T47D (cell line): ENCODE data around the gene DDX24.

ENCODE experiments used
- DNase-seq, 2 experiments: peaks; one replicate each; pipeline versions ENCODE4 v3.0.0 to v3.0.0-alpha.2; 2011 to 2012; ENCODE audit warnings: low read depth in 1 of 2, low spot score in 1 of 2
- JUND ChIP-seq: IDR thresholded peaks from 2 replicates; pipeline ENCODE4 v1.6.1; 2012; ENCODE audit warnings: low read depth
- in situ Hi-C: cut with HindIII; loops from 2 replicates; pipeline ENCODE4 v1.10.0; 2016; ENCODE audit warnings: low sequenced_read_pairs, low pct_unique_long_range_greater_than_20kb

The DDX24 gene

GRCh38 chr14:94058674-94059138 lies 22.3 kb downstream of the DDX24 start:
- no peak for DNase-seq
- in situ Hi-C loops = no loop called here
- TF ChIP-seq JUND = no peak

- no peak for TF ChIP-seq JUND
- in situ Hi-C loops = no loop called here
- DNase-seq = no peak
Observed at GRCh38 chr14:94058128-94058673, 22.8 kb downstream of the DDX24 start.

- no peak for DNase-seq
- TF ChIP-seq JUND = no peak
- in situ Hi-C loops = no loop called here
Observed at GRCh38 chr14:94056579-94057308, 24.3 kb downstream of the DDX24 start.

GRCh38 chr14:94054936-94055335 lies 26.1 kb downstream of the DDX24 start:
- no peak for DNase-seq
- in situ Hi-C loops = no loop called here
- no peak for TF ChIP-seq JUND

GRCh38 chr14:94054401-94054800 lies 26.6 kb downstream of the DDX24 start:
- DNase-seq = no peak
- in situ Hi-C loops = no loop called here
- TF ChIP-seq JUND = no peak

GRCh38 chr14:94052662-94053061 lies 28.3 kb downstream of the DDX24 start:
- no peak for DNase-seq
- in situ Hi-C loops = no loop called here
- no peak for TF ChIP-seq JUND

- in situ Hi-C loops = no loop called here
- no peak for DNase-seq
- no peak for TF ChIP-seq JUND
Observed at GRCh38 chr14:94052199-94052598, 28.8 kb downstream of the DDX24 start.

GRCh38 chr14:94051779-94052178 lies 29.2 kb downstream of the DDX24 start:
- TF ChIP-seq JUND = no peak
- no peak for DNase-seq
- in situ Hi-C loops = no loop called here

- DNase-seq = peak in 1 of 2 experiments; percentile 59
- TF ChIP-seq JUND = no peak
- in situ Hi-C loops = no loop called here
Observed at GRCh38 chr14:94051115-94051514, 29.9 kb downstream of the DDX24 start.

- DNase-seq = no peak
- no peak for TF ChIP-seq JUND
- in situ Hi-C loops = no loop called here
Observed at GRCh38 chr14:94050231-94050880, 30.6 kb downstream of the DDX24 start.

GRCh38 chr14:94049625-94050023 lies 31.4 kb downstream of the DDX24 start:
- TF ChIP-seq JUND = no peak
- no peak for DNase-seq
- in situ Hi-C loops = no loop called here

- DNase-seq = no peak
- in situ Hi-C loops = no loop called here
- TF ChIP-seq JUND = no peak
Observed at GRCh38 chr14:94048691-94049624, 32.0 kb downstream of the DDX24 start.
